HK-2 (cell line): ENCODE results near the gene TMEM164.

Experiments
- DNase-seq: peaks from one replicate; pipeline ENCODE4 v3.0.0-alpha.2; 2018; ENCODE audit not compliant: unreplicated experiment

Gene TMEM164

GRCh38 chrX:110003167-110004156 is 548 bp downstream of the TMEM164 start:
- DNase-seq, result no peak

- DNase-seq, result no peak
These were observed 1.3 kb downstream of the TMEM164 start for GRCh38 chrX:110004215-110004614.

- no peak for DNase-seq
These were observed 1.9 kb downstream of the TMEM164 start for GRCh38 chrX:110004731-110005369.

- no peak for DNase-seq
These were observed 3.2 kb downstream of the TMEM164 start for GRCh38 chrX:110006161-110006560.

- no peak for DNase-seq
These were observed 4.0 kb downstream of the TMEM164 start for GRCh38 chrX:110006821-110007375.

- no peak for DNase-seq
These were observed 5.2 kb downstream of the TMEM164 start for GRCh38 chrX:110008011-110008635.

- DNase-seq, result no peak
These were observed 10.0 kb downstream of the TMEM164 start for GRCh38 chrX:110012818-110013485.

- no peak for DNase-seq
These were observed 11.1 kb downstream of the TMEM164 start for GRCh38 chrX:110013968-110014367.

GRCh38 chrX:110015032-110015431 is 12.1 kb downstream of the TMEM164 start:
- no peak for DNase-seq

- no peak for DNase-seq
These were observed 13.0 kb downstream of the TMEM164 start for GRCh38 chrX:110015915-110016314.

- DNase-seq, result no peak
These were observed 17.6 kb downstream of the TMEM164 start for GRCh38 chrX:110020536-110020935.

- no peak for DNase-seq
These were observed 18.5 kb downstream of the TMEM164 start for GRCh38 chrX:110021258-110022022.

GRCh38 chrX:110022599-110023448 is 19.9 kb downstream of the TMEM164 start:
- DNase-seq, result no peak

- no peak for DNase-seq
These were observed 22.5 kb downstream of the TMEM164 start for GRCh38 chrX:110025395-110025794.

GRCh38 chrX:110026099-110026844 is 23.4 kb downstream of the TMEM164 start:
- DNase-seq, result no peak

GRCh38 chrX:110032534-110033147 is 29.7 kb downstream of the TMEM164 start:
- DNase-seq, result no peak

GRCh38 chrX:110034036-110034435 is 31.1 kb downstream of the TMEM164 start:
- no peak for DNase-seq

GRCh38 chrX:110036162-110037033 is 33.5 kb downstream of the TMEM164 start:
- no peak for DNase-seq
